CD4-positive, CD25-positive, alpha-beta regulatory T cell (primary cell): ENCODE results near the gene GYS2. TPM values are rescaled to one million over a fixed set of nuclear protein-coding genes. Genes with fewer than 3 reads are reported as not detected.
"Not testable (repeated sequence)": the region's sequence is repeated elsewhere in the genome, so short reads cannot be mapped to it uniquely, and the experiment has no call there.

Source experiments
- ATAC-seq, 2 donors: fragments of 150-1000 bp; cut with Tn5 transposase; one replicate each; pipeline ENCODE4 v1.10.0; 2021; ENCODE audit warnings: low read depth in 2 of 2, moderate number of reproducible peaks in 2 of 2, moderate library complexity in 1 of 2
- DNase-seq, 3 donors: peaks; one replicate each; pipeline versions ENCODE4 v3.0.0 to v3.0.0-alpha.2; 2012 to 2022; ENCODE audit warnings: mixed read lengths in 1 of 3
- H3K27ac ChIP-seq: one replicate; pipeline ENCODE4 v1.7.0; 2013; ENCODE audit warnings: mild to moderate bottlenecking, low read length; ENCODE audit not compliant: insufficient read depth, poor library complexity, severe bottlenecking
- H3K27me3 ChIP-seq: one replicate; pipeline ENCODE4 v1.7.0; 2013; ENCODE audit warnings: low read length; ENCODE audit not compliant: control insufficient read depth, insufficient read depth
- H3K36me3 ChIP-seq: one replicate; pipeline ENCODE4 v1.7.0; 2013; ENCODE audit warnings: mild to moderate bottlenecking, low read length, moderate library complexity; ENCODE audit not compliant: control insufficient read depth, insufficient read depth
- H3K4me1 ChIP-seq: 2 replicates; pipeline ENCODE4 v1.7.0; 2013; ENCODE audit warnings: mild to moderate bottlenecking, low read length; ENCODE audit not compliant: insufficient read depth, control insufficient read depth, poor library complexity, severe bottlenecking
- H3K4me3 ChIP-seq: one replicate; pipeline ENCODE4 v1.7.0; 2013; ENCODE audit warnings: low read depth, mild to moderate bottlenecking, low read length, moderate library complexity
- H3K9me3 ChIP-seq, 2 experiments: 1 replicate in 1 of 2; 2 replicates in 1 of 2; pipeline ENCODE4 v1.7.0; 2013; ENCODE audit warnings: low read length in 2 of 2, mild to moderate bottlenecking in 1 of 2, moderate library complexity in 1 of 2; ENCODE audit not compliant: control insufficient read depth in 2 of 2
- H3K27ac Mint-ChIP-seq, 3 donors: one replicate each; pipeline ENCODE4 v1.8.0; 2020 to 2022; ENCODE audit warnings: mild to moderate bottlenecking in 3 of 3, mixed read lengths in 3 of 3, moderate library complexity in 2 of 3
- H3K27me3 Mint-ChIP-seq: one replicate; pipeline ENCODE4 v1.8.0; 2022; ENCODE audit warnings: mild to moderate bottlenecking, mixed read lengths
- H3K36me3 Mint-ChIP-seq: one replicate; pipeline ENCODE4 v1.8.0; 2020; ENCODE audit warnings: mixed read lengths
- H3K4me1 Mint-ChIP-seq, 4 donors: one replicate each; pipeline ENCODE4 v1.8.0; 2020 to 2022; ENCODE audit warnings: mixed read lengths in 4 of 4, mild to moderate bottlenecking in 1 of 4
- H3K4me3 Mint-ChIP-seq, 4 donors: one replicate each; pipeline ENCODE4 v1.8.0; 2020 to 2022; ENCODE audit warnings: mild to moderate bottlenecking in 4 of 4, mixed read lengths in 4 of 4, moderate library complexity in 3 of 4
- H3K9me3 Mint-ChIP-seq, 7 donors: one replicate each; pipeline ENCODE4 v1.8.0; 2020 to 2022; ENCODE audit warnings: mixed read lengths in 7 of 7, mild to moderate bottlenecking in 3 of 7, moderate library complexity in 2 of 7
- polyA plus RNA-seq, 4 donors: library from polyadenylated mRNA; unstranded; fragments of 300-500 nt; fragmentation: Illumina TruSeq; gene quantifications; one replicate each; pipeline ENCODE4 v1.2.3, GENCODE V29; 2021
- total RNA-seq: library from RNA; stranded (reverse); gene quantifications from one replicate; pipeline ENCODE4 v1.2.3, GENCODE V29; 2022

Gene GYS2
- total RNA-seq (not detected), polyA plus RNA-seq (under 1 TPM in 2 of 4 donors, not detected in 2; 0.08 to 0.09 TPM)

DNA sequence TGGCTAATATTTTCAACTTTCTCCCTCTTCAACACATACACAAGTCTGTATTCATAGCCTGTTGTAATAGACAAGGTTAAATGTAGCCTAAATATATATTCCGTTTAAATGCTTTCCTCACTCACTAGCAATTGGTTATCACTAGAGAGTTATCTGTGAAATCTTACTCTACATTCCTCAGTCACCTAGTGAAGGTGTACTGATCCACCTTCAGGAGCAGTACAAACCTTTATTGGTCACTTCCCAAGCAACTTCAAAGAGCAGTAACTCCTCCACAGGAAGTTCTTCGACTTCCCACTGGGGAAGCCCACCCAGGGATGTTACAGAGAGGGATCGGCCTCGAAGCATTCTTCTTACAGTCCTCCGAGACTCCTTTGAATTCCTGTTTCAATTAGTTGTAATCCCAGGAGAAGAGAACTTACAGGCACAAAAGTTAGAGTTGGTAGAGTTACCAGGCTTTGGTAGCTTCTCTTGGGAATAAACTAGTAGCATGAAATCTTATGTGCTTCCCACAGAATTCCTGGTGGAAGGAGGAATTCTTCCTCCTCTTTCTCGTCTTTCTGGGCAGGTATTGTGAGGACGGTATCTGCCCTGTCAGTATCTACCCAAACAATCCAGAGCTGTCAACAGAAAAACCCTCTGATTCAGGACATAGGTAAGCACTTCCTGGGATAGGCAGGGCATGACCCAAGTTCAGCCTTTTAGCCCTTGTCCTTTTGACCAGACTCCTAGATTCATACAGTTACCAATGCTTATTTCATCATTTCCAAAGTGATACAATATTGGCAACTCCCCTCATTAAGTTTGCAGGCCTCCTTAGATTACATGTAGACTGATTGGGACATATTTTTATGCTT is at the start of gene GYS2:
TSS of gene GYS2 (minus strand) at position 603 of the 857 bp plus-strand sequence. CDS start at position 348, 255 bp downstream.
- no peak for DNase-seq
- Histone ChIP-seq H3K9me3 (no peaks in the 10 kb centered on the region), H3K27ac (no peak within 1 kb of the TSS), H3K36me3 (no peaks in the 10 kb centered on the region), H3K4me3 (no peak within 1 kb of the TSS), H3K4me1 (peaks cover 4% of the 10 kb centered on the region), H3K27me3 (peaks cover 2% of the 10 kb centered on the region)
- no peaks in the 10 kb centered on the region for H3K36me3 Mint-ChIP-seq
- no peak within 1 kb of the TSS for H3K4me3 Mint-ChIP-seq
- H3K27ac Mint-ChIP-seq: no peak within 1 kb of the TSS
- H3K4me1 Mint-ChIP-seq: no peaks in the 10 kb centered on the region
- ATAC-seq: no peak
- H3K9me3 Mint-ChIP-seq: no peaks in the 10 kb centered on the region
- peaks cover 22% of the 10 kb centered on the region for H3K27me3 Mint-ChIP-seq

DNA sequence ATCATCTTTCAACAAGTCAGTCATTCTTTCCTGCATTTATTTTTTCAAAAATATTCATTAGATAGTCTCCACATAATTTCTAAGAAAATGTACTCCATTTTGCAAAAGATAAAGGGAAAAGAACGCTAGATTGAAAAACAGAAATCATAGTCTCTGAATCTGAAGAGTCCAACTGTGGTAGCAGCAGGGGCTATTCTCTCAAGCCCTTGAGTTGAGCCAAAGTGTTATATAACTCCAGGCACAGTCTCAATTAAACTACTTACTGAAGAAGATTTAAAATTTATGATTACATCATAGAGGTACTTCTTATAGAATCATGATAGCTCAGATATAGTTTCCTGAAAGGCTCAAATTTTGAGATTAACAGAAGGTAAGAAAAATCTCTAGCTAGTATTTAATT is 47.2 kb upstream of the GYS2 start:
- peak overlapping the region; percentile 45 for H3K4me3 ChIP-seq
- peaks cover 82% of the 10 kb centered on the region for H3K4me1 ChIP-seq
- H3K9me3 ChIP-seq: no peaks in the 10 kb centered on the region
- H3K36me3 ChIP-seq: peaks cover 72% of the 10 kb centered on the region
- no peak for DNase-seq
- Mint-ChIP-seq H3K4me3 (peak overlapping the region; percentile 27 to 75 (median 50)), H3K36me3 (peaks cover 64% of the 10 kb centered on the region), H3K27me3 (no peaks in the 10 kb centered on the region), H3K4me1 (peaks cover 39 to 95% (median 79%) of the 10 kb centered on the region in 4 donors), H3K9me3 (no peaks in the 10 kb centered on the region), H3K27ac (peak overlapping the region in 1 of 3 donors; percentile 81)
- ATAC-seq: no peak
- H3K27ac ChIP-seq: no peak overlapping the region
- H3K27me3 ChIP-seq: no peaks in the 10 kb centered on the region

GRCh38 chr12:21650997-21651396 is 46.4 kb upstream of the GYS2 start:
- Mint-ChIP-seq H3K27ac (peak overlapping the region in 2 of 3 donors; percentile 59 to 81), H3K9me3 (no peaks in the 10 kb centered on the region), H3K4me1 (peaks cover 38 to 97% (median 80%) of the 10 kb centered on the region in 4 donors), H3K36me3 (peaks cover 69% of the 10 kb centered on the region), H3K4me3 (peak overlapping the region; percentile 6 to 75 (median 46)), H3K27me3 (no peaks in the 10 kb centered on the region)
- H3K27ac ChIP-seq: no peak overlapping the region
- ATAC-seq (peak in 1 of 2 donors; percentile 34), DNase-seq (no peak)
- H3K36me3 ChIP-seq: peaks cover 81% of the 10 kb centered on the region
- H3K27me3 ChIP-seq: no peaks in the 10 kb centered on the region
- peaks cover 78% of the 10 kb centered on the region for H3K4me1 ChIP-seq
- H3K9me3 ChIP-seq: no peaks in the 10 kb centered on the region
- H3K4me3 ChIP-seq: peak overlapping the region; percentile 45

GRCh38 chr12:21649034-21649433 is 44.4 kb upstream of the GYS2 start:
- no peaks in the 10 kb centered on the region for H3K9me3 Mint-ChIP-seq
- peaks cover 94% of the 10 kb centered on the region for H3K36me3 ChIP-seq
- H3K27me3 ChIP-seq: no peaks in the 10 kb centered on the region
- DNase-seq (peak in 1 of 3 donors; percentile 12), ATAC-seq (no peak)
- H3K27ac Mint-ChIP-seq: peak overlapping the region in 2 of 3 donors; percentile 67 to 80
- H3K27me3 Mint-ChIP-seq: no peaks in the 10 kb centered on the region
- peaks cover 45 to 96% (median 81%) of the 10 kb centered on the region in 4 donors for H3K4me1 Mint-ChIP-seq
- peak overlapping the region; percentile 1 for H3K4me3 ChIP-seq
- H3K9me3 ChIP-seq: no peaks in the 10 kb centered on the region
- no peak overlapping the region for H3K27ac ChIP-seq
- H3K36me3 Mint-ChIP-seq: peaks cover 77% of the 10 kb centered on the region
- H3K4me1 ChIP-seq: peaks cover 66% of the 10 kb centered on the region
- peak overlapping the region in 2 of 4 donors; percentile 31 to 44 for H3K4me3 Mint-ChIP-seq

DNA sequence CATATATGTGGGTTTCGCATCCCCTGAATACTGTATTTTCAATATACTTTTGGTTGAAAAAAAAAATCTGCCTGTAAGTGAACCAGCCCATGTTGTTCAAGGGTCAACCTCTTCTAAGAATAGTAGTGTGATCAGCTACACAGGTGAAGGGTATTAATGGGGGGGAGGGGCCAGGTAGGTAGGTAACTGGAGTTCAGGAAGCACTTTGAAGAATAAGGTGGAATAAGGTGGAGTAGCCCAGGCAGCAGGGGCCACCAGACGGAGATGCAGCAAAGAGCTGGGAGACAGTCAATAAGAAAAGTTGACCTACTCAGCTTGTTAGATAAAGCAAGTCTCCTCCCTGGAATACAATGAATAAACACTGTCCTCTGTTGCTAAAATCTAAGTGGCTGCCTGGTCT is 43.7 kb upstream of the GYS2 start:
- H3K27ac Mint-ChIP-seq: peak overlapping the region in 2 of 3 donors; percentile 67 to 80
- no peaks in the 10 kb centered on the region for H3K9me3 Mint-ChIP-seq
- H3K4me3 Mint-ChIP-seq: no peak overlapping the region
- Histone ChIP-seq H3K27me3 (no peaks in the 10 kb centered on the region), H3K9me3 (no peaks in the 10 kb centered on the region), H3K27ac (no peak overlapping the region), H3K4me1 (peaks cover 67% of the 10 kb centered on the region), H3K36me3 (peaks cover 94% of the 10 kb centered on the region), H3K4me3 (no peak overlapping the region)
- DNase-seq: no peak
- ATAC-seq: no peak
- peaks cover 48 to 96% (median 81%) of the 10 kb centered on the region in 4 donors for H3K4me1 Mint-ChIP-seq
- no peaks in the 10 kb centered on the region for H3K27me3 Mint-ChIP-seq
- H3K36me3 Mint-ChIP-seq: peaks cover 76% of the 10 kb centered on the region

- Histone ChIP-seq H3K4me1 (peaks cover 67% of the 10 kb centered on the region), H3K27me3 (no peaks in the 10 kb centered on the region), H3K36me3 (peaks cover 94% of the 10 kb centered on the region), H3K4me3 (no peak overlapping the region), H3K27ac (no peak overlapping the region), H3K9me3 (no peaks in the 10 kb centered on the region)
- H3K4me3 Mint-ChIP-seq: no peak overlapping the region
- peak overlapping the region; percentile 63 to 89 (median 67) for H3K27ac Mint-ChIP-seq
- H3K27me3 Mint-ChIP-seq: no peaks in the 10 kb centered on the region
- DNase-seq (no peak), ATAC-seq (no peak)
- H3K4me1 Mint-ChIP-seq: peaks cover 54 to 96% (median 80%) of the 10 kb centered on the region in 4 donors
- peaks cover 0 to 1% (median 0%) of the 10 kb centered on the region in 7 donors for H3K9me3 Mint-ChIP-seq
- H3K36me3 Mint-ChIP-seq: peaks cover 73% of the 10 kb centered on the region
Observed at GRCh38 chr12:21647179-21647578, 42.5 kb upstream of the GYS2 start.

DNA sequence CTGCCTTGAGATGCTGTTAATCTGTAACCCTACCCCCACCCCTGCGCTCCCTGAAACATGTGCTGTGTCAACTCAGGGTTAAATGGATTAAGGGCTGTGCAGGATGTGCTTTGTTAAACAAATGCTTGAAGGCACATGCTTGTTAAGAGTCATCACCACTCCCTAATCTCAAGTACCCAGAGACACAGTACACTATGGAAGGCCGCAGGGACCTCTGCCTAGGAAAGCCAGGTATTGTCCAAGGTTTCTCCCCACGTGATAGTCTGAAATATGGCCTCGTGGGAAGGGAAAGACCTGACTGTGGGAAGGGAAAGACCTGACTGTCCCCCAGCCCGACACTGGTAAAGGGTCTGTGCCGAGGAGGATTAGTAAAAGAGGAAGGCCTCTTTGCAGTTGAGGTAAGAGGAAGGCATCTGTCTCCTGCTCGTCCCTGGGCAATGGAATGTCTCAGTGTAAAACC is 40.4 kb upstream of the GYS2 start:
- not testable (repeated sequence) for H3K9me3 Mint-ChIP-seq, H3K27ac ChIP-seq, ATAC-seq, H3K27me3 Mint-ChIP-seq, H3K27me3 ChIP-seq, H3K9me3 ChIP-seq, H3K4me3 ChIP-seq, DNase-seq
- peak overlapping the region in 3 of 4 donors; percentile 22 to 39 (median 35) for H3K4me3 Mint-ChIP-seq
- peaks cover 60% of the 10 kb centered on the region for H3K4me1 ChIP-seq
- peaks cover 43 to 93% (median 77%) of the 10 kb centered on the region in 4 donors for H3K4me1 Mint-ChIP-seq
- H3K36me3 Mint-ChIP-seq: peaks cover 71% of the 10 kb centered on the region
- peaks cover 94% of the 10 kb centered on the region for H3K36me3 ChIP-seq
- peak overlapping the region; percentile 67 to 89 (median 68) for H3K27ac Mint-ChIP-seq
